A673 (cell line): ENCODE measurements around the gene THOC1.

Experiments
- CTCF ChIP-seq: fragments of 300-800, 200-600 bp; sonication (generic); conservative IDR thresholded peaks from 2 replicates; pipeline ENCODE4 v1.5.1; 2017; ENCODE audit warnings: low read depth, mild to moderate bottlenecking, antibody characterized with exemption, low read length, moderate library complexity, mixed read lengths
- EZH2 ChIP-seq: fragments of 200-600 bp; sonication (generic); IDR thresholded peaks from 2 replicates; pipeline ENCODE4 v1.6.1; 2017; ENCODE audit warnings: borderline replicate concordance, low read depth, mild to moderate bottlenecking, mixed read lengths, antibody characterized with exemption, low read length; ENCODE audit not compliant: poor library complexity, severe bottlenecking

GRCh38 chr18:251572-251971, 16.3 kb downstream of the THOC1 start:
- TF ChIP-seq CTCF (no peak), EZH2 (no peak)
